NCI-H460 (cell line): ENCODE measurements around the gene CDK5RAP1. TPM values are rescaled to one million over a fixed set of nuclear protein-coding genes. Genes with fewer than 3 reads are reported as not detected.
"Not testable (repeated sequence)": the region's sequence is repeated elsewhere in the genome, so short reads cannot be mapped to it uniquely, and the experiment has no call there.

Source experiments
- DNase-seq: peaks from one replicate; pipeline ENCODE4 v3.0.0-alpha.2; 2016; ENCODE audit warnings: low read depth; ENCODE audit errors: extremely low read depth
- polyA plus RNA-seq: library from polyadenylated mRNA; depleted of rRNA; stranded (reverse); fragments of >200 nt; gene quantifications from 2 replicates; pipeline ENCODE4 v1.2.3, GENCODE V29; 2014; cell fraction: nucleus; rRNA removed
- total RNA-seq: library from RNA; depleted of rRNA; stranded (reverse); fragments of >200 nt; shearing (Covaris generic); gene quantifications from 2 replicates; pipeline ENCODE4 v1.2.3, GENCODE V29; 2014; rRNA removed

CDK5RAP1 gene, protein sequence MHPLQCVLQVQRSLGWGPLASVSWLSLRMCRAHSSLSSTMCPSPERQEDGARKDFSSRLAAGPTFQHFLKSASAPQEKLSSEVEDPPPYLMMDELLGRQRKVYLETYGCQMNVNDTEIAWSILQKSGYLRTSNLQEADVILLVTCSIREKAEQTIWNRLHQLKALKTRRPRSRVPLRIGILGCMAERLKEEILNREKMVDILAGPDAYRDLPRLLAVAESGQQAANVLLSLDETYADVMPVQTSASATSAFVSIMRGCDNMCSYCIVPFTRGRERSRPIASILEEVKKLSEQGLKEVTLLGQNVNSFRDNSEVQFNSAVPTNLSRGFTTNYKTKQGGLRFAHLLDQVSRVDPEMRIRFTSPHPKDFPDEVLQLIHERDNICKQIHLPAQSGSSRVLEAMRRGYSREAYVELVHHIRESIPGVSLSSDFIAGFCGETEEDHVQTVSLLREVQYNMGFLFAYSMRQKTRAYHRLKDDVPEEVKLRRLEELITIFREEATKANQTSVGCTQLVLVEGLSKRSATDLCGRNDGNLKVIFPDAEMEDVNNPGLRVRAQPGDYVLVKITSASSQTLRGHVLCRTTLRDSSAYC
- 31.9 and 34.9 TPM in 2 replicates for total RNA-seq
- 56.1 and 56.4 TPM in 2 replicates for polyA plus RNA-seq

DNA sequence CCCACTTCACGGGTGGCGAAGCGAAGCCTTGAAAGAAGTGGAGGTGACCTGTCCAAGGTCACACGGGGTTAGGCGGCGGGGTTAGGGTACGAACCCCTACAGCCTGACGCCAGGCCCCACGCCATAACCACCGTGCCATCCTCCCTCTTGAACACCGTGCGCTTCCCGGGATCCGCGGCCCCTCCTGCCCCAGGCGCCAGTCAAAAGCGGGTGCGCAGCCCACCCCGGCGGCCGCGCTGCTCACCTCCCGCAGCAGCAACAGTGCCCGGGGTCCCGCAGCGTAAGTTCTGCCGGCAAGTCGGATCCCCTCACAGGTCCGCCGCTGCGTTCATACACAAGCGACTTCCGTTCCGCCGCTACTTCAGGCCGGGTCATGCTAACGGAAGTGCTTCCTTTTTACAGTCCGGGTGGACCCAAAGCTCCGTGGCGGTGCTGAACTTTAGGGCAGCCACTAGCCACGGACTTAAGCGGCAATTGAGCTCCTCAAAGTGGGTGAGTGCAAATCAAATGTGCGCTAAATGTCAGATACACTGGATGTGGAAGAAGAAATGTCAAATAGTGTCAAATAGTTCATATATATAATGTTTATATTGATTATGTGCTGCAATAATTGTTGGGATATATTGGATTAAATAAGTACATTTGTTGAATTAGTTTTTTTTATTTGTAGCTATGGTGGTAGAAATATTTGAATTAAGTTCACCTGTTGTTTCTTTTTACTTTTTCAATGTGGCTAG, at the start of gene CDK5RAP1:
Gene CDK5RAP1, minus strand, starts transcription at position 336 of the 737 bp plus-strand sequence. CDS start 4,455 bp downstream, outside the sequence.
- DNase-seq: peak; percentile 86

DNA sequence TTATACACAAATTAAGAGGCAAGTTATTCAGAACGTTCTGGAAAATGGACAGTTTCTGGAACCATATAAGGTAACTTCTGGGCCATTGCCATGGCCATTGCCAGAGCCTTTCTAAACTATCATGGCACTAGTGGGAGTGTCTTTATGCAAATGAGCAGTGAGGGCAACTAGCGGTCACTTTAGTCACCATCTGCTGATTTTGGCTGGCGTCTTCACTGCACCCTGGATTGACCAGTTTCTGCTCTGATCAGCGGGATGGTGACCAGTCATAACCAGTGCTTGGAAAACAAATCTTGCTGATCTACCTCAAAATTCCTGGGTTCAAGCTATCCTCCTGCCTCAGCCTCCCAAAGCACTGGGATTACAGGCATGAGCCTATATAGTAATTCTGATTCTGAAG, 49.5 kb upstream of the CDK5RAP1 start:
- DNase-seq: peak; percentile 17

DNA sequence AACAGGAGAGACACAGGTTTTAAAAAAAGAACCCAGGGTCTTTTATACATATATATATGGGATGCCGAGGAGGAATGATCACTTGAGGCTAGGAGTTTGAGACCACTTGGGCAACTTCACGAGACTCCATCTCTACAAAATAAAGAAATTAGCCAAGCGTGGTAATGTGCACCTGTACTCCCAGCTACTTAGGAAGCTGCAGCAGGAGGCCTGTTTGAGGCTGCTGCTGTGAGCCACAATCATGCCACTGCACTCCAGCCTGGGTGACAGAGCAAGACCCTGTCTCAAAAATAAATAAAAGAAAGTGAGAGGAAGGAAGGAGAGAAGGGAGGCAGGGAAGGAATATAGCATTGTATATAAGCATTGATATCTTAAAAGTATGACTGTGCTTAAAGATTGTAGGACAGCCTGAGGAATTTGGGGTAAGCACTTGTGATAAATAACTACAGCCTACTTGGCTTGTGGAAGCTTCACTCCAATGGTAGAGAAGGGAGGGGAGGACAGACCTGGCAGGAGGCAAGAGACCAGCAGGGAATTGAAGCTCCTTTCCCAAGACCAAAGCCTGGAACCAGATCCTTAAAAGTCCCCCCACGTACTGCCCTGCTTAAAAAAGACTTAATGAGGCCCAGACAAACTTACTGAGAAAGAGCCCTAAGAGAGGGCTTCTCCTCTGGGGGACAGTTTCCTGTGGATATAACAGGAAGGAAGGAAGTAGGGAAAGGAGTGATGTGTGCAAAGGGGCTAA, 44.7 kb upstream of the CDK5RAP1 start:
- no peak for DNase-seq

DNA sequence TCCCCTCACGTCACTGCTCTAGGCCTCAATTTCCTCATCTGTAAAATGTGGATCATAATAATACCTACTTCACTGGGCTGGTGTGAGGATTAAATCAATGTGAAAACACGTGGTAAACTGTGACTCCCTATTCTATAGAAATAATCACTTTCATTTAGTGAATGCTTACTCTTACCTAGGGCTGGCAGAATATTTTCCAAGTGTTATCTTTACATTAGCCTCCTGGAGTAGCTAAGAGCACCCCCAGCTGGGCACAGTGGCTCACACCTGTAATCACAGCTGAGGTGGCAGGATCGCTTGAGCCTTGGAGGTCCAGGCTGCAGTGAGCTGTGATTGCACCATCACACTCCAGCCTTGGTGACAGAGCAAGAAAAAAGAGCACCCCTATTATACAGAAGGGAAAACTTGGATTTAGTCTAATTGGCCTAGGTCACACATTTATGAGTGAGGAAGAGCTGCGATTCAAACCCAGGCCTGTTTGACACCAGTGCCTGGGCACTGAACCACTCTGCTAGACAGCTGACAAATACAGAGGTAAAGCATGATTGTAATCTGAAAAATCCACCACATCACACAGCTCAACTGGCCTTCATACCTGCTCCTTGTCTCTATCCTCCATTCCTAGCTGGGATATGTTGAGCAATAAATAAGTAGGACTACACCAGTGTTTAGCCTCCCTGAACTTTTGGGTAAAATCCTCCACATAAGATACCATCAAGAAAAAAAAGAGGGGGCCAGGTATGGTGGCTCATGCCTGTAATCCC, 43.7 kb upstream of the CDK5RAP1 start:
- DNase-seq: no peak

DNA sequence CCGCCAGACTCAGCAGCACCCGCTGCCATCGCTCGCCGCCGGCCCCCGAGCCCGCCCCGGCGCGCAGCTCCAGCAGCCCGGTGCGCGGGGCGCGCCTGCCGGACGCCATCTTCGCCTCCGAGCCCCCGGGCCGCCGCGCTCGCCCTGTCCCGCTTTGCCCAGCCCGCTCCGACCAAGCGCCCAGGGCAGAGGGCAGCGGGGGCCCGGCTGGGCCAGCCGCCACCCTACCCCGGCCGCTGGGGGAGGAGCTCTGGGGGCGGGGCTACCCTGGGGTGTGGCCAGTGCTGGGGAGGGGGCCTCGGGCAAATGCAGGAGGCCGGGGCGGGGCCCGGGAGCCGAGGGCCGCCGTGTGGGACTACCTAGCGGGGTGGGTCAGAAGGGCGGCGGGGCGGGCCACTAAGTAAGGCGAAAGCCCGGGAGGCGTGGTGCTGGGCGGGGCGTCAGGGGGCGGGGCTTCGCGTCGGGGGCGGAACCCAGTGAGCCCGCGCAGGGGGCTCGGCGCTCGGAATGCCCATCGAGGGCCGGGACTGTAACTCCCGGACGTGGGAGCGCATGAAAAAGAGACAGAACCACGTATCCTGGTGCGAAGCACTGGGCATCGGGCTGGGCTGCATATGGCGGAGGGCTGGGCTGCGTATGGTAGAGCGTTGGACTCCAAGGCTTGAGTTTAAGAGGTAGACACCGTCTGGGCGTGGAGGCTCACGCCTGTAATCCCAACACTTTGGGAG, 42.4 kb upstream of the CDK5RAP1 start, which contains the start of gene SNTA1:
Gene SNTA1, minus strand, starts transcription at position 252 of the 728 bp plus-strand sequence. Its CDS starts 143 bp downstream, at position 109.
- DNase-seq: peak; percentile 72

DNA sequence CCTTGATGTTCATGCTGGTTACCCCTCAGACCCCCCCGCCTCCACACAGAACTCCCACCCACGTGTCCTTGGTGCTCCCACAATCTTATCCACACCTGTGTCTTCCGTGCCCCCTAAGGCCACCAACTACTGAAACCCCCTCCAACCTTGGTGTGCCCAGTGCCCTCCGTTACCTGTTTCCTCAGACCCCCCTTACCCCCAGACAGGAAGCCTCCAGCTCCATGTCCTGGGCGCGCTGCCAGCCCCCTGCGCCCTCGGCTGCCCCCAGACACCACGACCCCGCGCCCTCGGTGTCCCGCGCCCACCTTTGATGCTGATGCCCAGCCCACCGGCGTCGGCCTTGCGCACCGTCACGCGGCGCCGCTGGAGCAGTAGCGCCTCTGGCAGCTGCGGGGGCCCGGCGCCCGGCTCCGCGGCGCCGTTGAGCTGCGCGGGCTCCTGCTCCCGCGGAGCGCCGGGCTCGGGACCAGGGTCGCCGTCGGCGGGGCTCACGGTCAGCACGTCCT, 41.7 kb upstream of the CDK5RAP1 start:
- DNase-seq: no peak

DNA sequence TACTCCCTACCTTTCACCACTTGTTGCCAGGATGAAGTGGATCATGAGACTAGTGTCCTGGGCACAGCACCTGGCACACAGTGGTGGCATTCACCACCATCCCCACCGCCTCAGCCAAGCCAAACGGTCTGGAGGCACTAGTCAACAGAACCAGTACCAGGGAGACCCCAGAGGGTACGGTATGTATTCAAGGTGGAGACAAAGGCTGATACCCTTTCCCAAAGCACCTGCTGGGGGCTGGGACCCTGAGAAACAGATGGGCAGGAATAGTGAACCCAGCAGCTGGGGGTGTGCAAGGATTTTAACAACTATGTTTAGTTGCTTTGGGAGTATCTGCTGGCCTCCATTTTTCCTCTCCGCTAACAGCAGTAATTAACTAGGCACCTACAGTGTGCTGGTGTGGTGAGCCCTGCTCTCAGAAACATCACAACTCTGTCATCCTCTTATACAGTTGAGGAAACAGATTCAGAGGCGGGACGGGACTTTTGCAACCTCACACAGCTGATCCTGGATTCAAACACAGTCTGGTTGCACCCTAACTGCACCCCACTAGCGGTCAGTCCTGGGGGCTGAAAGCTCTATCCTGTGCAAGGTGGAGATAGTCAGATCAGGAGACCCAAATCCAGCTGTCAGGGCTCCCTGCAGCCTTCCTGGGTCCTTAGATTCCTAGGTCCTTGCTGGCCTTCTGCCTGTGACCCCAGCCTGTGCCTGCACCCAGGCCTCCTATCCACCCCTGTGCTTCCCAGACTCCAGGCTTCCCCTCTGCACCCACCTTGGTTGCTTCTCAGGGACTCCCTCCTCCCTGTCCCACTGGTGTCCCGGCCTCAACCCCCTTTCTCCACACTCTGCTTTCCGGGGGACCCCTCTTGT, 41.1 kb upstream of the CDK5RAP1 start:
- no peak for DNase-seq

DNA sequence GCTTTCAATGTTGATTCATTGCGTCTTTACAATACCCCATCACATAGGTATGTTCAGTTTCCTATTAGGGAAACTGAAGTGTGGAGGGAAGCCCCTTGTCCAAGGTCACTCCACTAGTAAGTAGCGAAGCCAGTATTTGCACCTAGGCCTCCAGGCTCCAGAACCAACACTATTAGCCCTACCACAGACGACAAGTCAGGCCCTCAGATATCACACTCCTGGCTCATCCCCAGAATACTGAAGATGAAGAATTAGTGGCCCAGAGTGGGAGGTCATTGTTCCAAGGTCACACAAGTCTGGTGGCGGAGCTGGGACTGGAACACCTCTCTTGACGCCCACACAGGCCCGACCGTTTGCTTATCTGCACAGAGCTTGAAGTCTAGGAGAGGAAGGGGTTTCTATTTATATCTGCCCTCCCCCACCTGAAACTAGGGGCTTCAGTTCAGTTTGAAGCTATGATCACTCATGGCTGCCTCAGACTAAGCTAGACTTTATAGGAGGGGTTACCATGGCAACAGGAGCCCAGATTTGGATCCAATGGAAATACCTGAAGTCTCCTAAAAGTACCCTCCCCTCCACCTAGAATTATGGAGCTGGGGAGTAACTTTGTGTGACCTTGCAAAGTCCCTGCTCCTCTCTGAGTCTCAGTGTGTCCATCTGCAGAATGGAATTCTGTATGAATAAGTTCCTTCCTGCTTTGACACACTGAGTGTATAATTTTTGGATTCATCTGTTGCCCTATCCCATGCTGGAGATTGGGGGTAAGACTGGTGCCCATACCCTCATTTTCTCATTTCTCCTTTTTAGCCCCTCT, 40.0 kb upstream of the CDK5RAP1 start:
- DNase-seq: no peak

DNA sequence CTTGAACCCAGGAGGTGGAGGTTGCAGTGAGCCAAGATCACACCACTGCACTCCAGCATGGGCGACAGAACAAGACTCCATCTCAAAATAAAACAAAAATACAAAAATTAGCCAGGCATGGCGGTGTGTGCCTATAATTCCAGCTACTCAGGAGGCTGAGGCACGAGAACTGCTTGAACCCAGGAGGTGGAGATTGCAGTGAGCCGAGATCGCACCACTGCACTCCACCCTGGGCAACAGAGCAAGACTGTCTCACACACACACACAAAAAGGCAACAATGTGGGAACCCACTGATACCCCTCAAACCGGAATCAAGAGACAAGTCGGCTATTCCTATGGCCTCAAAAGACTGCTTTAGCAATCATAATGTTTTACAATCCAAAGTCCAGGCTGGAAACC, 39.2 kb upstream of the CDK5RAP1 start:
- not testable (repeated sequence) for DNase-seq

DNA sequence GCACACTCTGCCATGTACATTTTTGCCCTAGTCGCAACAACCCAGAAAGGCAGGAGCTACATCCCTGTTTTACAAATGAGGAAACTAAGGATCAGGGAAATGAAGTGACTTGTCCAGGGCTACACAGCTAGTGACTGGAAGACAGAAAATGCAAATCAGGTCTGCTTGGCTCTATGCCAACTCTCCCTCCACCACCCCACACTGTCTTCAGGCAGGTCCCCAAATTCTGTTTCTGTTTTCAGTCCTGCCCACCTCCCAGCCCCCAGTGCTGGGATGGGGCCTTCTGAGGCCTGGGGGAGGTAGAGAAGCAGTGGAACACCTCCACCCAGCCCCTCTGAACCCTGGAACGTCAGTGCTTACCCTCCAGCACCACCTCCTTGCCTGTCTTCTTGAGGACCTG, 37.2 kb upstream of the CDK5RAP1 start:
- DNase-seq: no peak

DNA sequence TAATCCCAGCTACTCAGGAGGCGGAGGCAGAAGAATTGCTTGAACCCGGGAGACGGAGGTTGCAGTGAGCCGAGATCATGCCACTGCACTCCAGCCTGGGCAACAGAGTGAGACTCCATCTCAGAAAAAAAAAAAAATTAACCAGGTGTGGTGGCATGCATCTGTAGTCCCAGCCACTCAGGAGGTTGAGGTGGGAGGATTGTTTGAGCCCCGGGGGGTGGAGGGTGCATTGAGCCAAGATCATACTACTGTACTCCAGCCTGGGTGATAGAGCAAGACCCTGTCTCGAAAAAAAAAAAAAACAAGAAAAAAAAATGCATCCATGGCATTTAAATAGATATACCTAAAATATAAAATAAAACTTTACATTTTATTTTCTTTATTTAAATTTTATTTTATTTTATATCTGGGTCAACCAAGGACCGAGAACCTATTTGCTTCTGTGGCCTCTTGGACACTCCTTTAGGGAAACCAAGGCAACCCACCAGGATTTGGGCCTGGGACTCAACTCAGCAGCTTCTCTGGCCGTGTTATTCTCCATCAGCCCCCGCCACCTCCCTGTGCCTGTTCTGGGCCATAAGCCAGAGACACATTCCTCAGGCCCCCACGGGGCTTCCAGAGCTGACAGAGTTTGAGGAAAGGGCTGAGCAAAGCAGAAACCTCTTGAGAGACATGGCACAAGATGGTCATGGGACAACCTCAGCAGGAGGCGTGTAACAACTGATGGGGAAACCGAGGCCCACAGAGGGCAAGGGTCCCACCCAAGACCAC, 36.0 kb upstream of the CDK5RAP1 start:
- no peak for DNase-seq

DNA sequence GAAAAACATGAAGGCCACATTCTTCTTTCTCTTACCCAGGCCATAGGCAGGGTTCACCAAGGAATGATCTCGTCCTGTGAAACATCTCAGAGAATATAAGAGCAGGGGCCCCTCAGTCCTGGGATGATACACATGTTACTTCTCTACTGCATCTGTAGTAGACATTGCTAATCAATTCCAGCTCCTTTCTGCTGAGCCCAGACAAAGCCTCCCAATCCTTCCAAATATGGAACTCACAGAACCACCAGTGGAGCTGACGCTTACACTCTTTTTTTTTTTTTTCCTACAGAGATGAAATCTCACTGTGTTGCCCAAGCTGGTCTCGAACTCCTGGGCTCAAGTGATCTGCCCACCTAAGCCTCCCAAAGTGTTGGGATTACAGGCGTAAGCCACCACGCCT, 33.1 kb upstream of the CDK5RAP1 start:
- DNase-seq: no peak

DNA sequence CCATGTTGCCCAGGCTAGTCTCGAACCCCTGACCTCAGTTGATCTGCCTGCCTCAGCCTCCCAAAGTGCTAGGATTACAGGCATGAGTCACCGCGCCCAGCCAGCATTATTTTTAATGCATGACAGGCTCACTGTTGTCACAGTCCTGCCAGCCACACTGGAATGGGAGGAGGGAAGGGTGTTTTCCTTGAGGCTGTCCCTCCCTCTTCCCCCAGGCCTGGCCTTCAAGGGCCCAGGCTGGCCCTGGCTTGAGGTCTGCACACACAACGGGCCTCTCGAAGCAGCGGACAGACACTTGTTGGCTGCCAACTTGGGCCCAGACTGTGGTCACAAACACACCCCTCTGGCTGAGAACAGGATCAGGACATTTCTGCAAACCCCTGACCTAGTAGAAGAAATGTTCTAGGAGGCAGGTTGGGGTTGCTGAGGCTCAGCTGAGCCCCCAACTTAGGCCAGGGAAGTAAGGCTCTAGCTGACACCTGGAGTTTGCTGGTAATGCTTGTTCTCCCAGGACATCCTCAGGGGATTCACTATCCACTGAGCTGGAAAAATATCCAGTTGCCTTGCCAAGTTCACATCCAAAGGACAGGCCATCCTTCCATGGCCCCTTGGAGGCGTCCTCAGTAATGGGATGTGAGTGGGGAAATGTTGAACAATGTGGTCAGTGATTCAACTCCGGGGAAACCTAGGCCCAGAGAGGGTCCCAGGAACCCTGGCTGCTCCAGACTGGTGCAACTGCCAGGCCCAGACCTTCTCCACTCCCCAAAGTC, 32.3 kb upstream of the CDK5RAP1 start:
- DNase-seq: no peak

DNA sequence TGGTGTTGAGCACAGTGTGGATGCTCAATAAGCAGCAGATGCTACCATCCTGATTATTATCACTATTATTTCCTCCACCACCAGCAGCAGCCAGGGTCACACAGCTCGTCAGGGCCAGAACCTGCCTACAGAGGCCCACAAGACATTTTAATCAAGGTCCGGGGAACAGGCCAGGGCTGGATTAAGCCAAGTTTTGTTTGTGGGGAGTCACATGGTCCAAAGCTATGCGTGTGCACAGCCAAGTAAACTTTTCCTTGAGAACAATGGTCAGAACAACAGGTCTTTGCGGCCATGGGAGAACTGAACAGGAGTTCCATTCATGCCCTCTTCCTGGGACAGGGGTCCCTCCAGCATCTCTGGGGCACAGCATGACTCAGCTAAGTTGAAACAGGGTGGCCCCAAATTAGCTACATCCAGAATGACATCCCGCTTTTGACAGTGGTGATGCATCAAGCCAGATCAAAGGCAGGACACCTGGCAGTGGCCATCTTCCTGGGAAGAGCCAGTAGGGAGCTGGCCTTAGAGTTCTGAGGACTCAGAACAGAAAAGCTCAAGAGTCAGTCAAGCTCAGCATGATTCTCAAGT, 30.6 kb upstream of the CDK5RAP1 start:
- no peak for DNase-seq

DNA sequence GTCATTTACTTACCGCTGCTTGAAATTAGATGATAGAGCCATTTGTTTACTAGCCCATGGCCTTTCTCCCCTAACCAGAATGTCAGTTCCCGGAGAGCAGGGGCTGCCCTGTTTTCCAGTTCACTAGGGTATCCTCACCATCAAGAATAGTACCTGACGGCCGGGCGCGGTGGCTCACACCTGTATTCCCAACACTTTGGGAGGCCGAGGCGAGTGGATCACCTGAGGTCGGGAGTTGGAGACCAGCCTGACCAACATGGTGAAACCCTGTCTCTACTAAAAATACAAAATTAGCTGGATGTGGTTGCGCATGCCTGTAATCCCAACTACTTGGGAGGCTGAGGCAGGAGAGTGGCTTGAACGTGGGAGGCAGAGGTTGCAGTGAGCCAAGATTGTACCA, 22.6 kb upstream of the CDK5RAP1 start:
- not testable (repeated sequence) for DNase-seq
